Activated CD8-positive, alpha-beta memory T cell treated with anti-CD3 and anti-CD28 coated beads, Interleukin-2, amount 50 U/mL, for 4 hours (primary cell): ENCODE data around the gene LOC128125822.

Experiments
- DNase-seq: peaks from one replicate; pipeline ENCODE4 v3.0.0-alpha.2; 2020

Gene LOC128125822

DNA sequence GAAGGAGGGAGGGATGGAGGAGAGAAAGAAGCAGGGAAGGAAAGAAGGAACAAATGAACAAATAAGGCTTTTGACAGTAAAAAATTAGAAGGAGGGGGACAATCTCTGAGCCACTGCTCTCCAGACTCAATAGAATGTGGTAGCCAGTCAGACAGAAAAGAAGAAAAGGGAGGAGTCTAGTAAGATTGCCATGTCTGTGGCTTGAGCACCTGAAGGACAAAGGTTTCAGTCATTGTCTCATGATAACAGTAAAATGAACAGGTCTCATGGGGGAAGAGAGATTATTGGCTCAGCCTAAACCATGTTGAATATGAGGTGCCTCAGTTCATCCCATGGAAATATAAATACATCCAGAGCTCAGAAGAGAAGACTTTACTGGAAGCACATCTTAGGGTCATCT lies 14.0 kb upstream of the LOC128125822 start:
- DNase-seq: no peak

DNA sequence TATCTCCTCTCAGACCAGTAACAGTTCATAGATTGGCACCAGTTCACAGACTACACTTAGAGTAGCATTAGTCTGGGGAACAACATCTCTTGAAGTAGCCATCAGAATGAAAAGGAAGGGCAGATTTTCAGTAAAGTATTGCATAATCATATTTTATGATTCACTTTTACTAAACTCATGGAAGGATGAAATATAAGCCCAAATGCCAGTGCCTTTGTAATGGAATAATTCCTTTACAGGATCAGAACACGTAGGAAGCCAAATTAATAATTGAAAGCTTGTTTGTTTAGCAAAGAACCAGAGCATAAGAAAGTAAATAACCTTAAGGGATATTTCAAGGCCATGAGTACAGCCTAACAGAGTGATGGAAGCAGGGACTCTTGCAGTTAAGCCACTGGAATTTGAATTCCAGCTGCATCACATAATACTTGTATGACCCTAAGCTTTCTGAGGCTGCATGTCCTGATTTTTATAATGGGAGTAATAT lies 11.4 kb upstream of the LOC128125822 start:
- DNase-seq: no peak

- DNase-seq: no peak
Measured at GRCh38 chr6:63561288-63561687, 11.0 kb upstream of the LOC128125822 start.

DNA sequence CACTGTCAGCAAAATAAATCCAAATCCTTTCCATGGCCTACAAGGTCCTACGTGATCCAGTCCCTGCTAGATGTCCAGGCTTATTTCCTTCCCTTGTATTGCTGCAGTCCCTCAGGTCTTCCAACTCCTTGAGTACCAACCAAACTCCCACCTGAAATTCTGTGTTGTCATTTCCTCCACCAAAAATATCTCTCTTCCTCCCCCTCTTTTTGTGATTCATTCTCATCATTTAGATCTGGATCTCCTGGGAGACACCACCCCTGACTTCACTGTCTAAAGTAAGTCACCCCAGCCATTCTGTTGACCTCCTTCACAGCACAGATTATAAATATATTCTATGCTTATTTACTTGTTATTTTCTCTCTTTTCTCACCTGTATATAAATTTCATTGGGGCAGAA lies 9.0 kb upstream of the LOC128125822 start:
- no peak for DNase-seq

- no peak for DNase-seq
Measured at GRCh38 chr6:63565058-63565726, 7.1 kb upstream of the LOC128125822 start.

GRCh38 chr6:63565727-63566596 lies 6.3 kb upstream of the LOC128125822 start:
- DNase-seq: no peak

- no peak for DNase-seq
Measured at GRCh38 chr6:63567966-63568365, 4.3 kb upstream of the LOC128125822 start.

GRCh38 chr6:63571361-63572043 lies 778 bp upstream of the LOC128125822 start:
- DNase-seq: peak; percentile 41

- DNase-seq: no peak
Measured at GRCh38 chr6:63572747-63573075, 431 bp downstream of the LOC128125822 start.

- DNase-seq: peak; percentile 65
Measured at GRCh38 chr6:63573076-63573898, 1.0 kb downstream of the LOC128125822 start.

DNA sequence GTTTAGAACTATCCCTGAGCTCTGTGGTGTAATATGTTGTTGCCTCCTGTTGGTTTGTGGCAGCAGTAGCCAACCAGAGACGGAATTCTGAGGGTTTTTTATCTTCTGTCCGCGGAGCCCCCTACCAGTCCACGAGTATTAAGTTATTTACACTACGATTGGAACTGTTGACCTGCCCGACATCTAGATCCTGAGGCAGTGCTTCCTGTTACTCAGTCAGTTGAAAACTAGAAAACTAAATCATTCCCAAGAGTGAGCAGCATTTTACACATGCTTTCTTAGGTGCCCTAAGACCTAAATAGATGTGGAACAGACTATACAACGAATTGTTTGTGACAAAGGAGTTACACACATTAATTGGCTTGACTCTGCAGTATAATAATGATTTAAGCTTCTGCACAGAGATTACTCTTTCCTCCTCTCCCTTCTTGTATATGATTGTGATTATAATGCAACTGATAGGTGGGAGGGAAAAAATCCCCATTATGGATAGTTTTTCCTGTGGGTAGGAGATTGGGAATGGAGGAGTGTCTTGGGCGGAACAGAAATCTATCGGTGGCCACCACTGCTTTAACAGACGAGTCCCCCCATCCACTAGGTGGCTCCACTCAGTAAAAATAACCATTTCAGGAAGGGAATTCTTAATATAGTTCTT lies 1.7 kb downstream of the LOC128125822 start:
- DNase-seq: peak; percentile 25

GRCh38 chr6:63574554-63574900 lies 2.2 kb downstream of the LOC128125822 start:
- DNase-seq: no peak

- DNase-seq: no peak
Measured at GRCh38 chr6:63576147-63576772, 4.0 kb downstream of the LOC128125822 start.

DNA sequence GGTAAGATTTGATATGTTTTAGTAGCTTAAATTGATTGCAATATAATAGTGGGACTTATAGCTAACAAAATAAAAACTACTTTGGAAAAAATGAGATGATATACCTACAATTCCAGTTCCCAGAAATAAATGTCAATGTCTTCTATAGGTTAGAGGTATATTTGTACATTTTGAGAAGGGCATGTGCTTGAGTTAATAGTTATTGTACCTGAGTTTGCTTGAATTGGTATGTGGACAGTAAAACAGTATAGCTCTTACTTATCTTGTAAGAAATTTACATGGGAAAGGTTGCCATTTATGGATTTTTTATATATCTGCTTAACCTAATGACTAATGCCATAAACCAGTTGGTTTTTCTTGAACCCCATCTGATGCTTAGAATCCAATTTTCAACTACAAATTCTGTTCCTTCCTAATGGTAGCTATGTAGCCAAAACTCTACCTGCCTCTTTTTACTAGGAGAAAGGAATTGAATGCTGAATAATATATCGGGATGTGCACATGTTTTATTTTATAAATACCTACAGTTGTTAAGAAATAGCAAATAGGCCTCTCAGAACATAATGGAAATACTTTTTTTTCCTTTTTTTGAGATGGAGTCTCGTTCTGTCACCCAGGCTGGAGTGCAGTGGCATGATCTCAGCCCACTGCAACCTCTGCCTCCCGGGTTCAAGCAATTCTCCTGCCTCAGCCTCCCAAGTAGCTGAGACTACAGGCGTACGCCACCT lies 4.9 kb downstream of the LOC128125822 start:
- DNase-seq: no peak

GRCh38 chr6:63578757-63579156 lies 6.5 kb downstream of the LOC128125822 start:
- DNase-seq: no peak

DNA sequence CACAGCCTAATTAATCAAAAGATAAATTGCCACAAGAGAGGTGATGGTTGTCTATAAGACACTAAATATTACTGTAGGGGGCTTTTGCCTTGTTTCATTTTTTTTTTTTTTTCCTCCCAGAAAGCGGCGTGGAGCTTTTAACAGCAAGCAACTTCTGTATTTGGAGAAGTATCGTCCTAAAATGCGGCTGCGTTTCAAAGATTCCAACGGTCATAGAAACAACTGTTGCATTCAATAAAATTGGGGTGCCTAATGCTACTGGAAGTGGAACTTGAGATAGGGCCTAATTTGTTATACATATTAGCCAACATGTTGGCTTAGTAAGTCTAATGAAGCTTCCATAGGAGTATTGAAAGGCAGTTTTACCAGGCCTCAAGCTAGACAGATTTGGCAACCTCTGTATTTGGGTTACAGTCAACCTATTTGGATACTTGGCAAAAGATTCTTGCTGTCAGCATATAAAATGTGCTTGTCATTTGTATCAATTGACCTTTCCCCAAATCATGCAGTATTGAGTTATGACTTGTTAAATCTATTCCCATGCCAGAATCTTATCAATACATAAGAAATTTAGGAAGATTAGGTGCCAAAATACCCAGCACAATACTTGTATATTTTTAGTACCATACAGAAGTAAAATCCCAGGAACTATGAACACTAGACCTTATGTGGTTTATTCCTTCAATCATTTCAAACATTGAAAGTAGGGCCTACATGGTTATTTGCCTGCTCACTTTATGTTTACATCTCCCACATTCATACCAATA lies 7.8 kb downstream of the LOC128125822 start:
- DNase-seq: no peak

DNA sequence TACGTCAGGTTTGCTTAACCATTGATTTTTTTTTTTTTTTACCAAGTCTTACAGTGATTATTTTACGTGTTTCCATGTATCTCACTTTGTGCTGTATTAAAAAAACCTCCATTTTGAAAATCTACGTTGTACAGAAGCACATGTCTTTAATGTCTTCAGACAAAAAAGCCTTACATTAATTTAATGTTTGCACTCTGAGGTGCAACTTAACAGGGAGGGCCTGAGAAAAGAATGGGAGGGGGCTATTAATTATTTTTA lies 8.4 kb downstream of the LOC128125822 start:
- no peak for DNase-seq

DNA sequence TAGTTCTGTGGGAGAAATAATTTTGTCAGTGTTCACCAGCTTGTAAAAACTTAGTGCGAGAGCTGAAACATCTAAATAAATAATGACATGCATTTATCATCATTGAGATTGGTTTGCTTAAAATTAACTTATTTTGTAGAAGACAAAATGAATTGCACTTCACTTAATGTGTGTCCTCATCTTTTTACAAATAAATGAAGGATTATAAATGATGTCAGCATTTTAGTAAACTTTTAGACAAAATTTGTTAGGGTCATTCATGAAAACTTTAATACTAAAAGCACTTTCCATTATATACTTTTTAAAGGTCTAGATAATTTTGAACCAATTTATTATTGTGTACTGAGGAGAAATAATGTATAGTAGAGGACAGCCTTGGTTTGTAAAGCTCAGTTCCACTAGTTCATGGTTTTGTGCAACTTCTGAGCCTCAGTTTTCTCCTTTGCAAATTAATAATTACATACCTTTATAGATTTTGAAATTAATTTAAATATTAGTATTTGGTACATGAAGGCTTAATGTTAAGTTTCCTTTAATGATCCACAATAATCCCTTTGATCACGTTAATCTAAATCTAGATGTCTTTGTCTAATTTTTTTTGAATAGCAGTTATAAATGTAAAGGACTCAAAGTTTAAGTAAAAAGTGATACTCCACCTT lies 9.2 kb downstream of the LOC128125822 start:
- DNase-seq: no peak

GRCh38 chr6:63582579-63583231 lies 10.4 kb downstream of the LOC128125822 start:
- no peak for DNase-seq

- no peak for DNase-seq
Measured at GRCh38 chr6:63584125-63584514, 11.8 kb downstream of the LOC128125822 start.
